GM23248 (cell line): ENCODE data around the gene PGAP2.

ENCODE experiments used
- EZH2 ChIP-seq: fragments of 200-600 bp; sonication (generic); IDR thresholded peaks from 2 replicates; pipeline ENCODE4 v1.6.1; 2018; ENCODE audit warnings: antibody characterized with exemption, mild to moderate bottlenecking; ENCODE audit not compliant: insufficient read depth, poor library complexity, severe bottlenecking
- EZH2phosphoT487 ChIP-seq: fragments of 200-600 bp; sonication (generic); IDR thresholded peaks from 2 replicates; pipeline ENCODE4 v1.6.1; 2018; ENCODE audit warnings: antibody characterized with exemption, moderate library complexity, mild to moderate bottlenecking, low read depth; ENCODE audit not compliant: insufficient read depth

GRCh38 chr11:3845670-3846069, 37.3 kb downstream of the PGAP2 start:
- TF ChIP-seq EZH2: no peak
- no peak for TF ChIP-seq EZH2phosphoT487
